GM12891 (cell line): ENCODE data around the gene LENG8.

Source experiments
- POLR2A ChIP-seq: IDR thresholded peaks from 2 replicates; pipeline ENCODE4 v1.6.1; 2011; ENCODE audit warnings: low read depth, low read length, control low read depth
- POLR2AphosphoS5 ChIP-seq: IDR thresholded peaks from 2 replicates; pipeline ENCODE4 v1.6.1; 2011; ENCODE audit warnings: low read depth, low read length, control low read depth

GRCh38 chr19:54493967-54494585 is 45.1 kb downstream of the LENG8 start:
- no peak for TF ChIP-seq POLR2AphosphoS5
- TF ChIP-seq POLR2A: no peak
